ENCODE measurements around the gene ADGRD1.

Gene ADGRD1

GRCh38 chr12:131164096-131164872 is 210.6 kb downstream of the ADGRD1 start:
- TF ChIP-seq, protein P1, sequence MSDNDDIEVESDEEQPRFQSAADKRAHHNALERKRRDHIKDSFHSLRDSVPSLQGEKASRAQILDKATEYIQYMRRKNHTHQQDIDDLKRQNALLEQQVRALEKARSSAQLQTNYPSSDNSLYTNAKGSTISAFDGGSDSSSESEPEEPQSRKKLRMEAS (IDR thresholded peaks at IDR 0.05; ENCODE audit: low read depth, low read length): no peak
- TF ChIP-seq POLR2A (IDR thresholded peaks at IDR 0.05; ENCODE audit: extremely low read depth, insufficient read length) (no peak), MYC (IDR thresholded peaks at IDR 0.05; ENCODE audit: low read depth, low read length) (no peak)
- TF ChIP-seq, protein P2, sequence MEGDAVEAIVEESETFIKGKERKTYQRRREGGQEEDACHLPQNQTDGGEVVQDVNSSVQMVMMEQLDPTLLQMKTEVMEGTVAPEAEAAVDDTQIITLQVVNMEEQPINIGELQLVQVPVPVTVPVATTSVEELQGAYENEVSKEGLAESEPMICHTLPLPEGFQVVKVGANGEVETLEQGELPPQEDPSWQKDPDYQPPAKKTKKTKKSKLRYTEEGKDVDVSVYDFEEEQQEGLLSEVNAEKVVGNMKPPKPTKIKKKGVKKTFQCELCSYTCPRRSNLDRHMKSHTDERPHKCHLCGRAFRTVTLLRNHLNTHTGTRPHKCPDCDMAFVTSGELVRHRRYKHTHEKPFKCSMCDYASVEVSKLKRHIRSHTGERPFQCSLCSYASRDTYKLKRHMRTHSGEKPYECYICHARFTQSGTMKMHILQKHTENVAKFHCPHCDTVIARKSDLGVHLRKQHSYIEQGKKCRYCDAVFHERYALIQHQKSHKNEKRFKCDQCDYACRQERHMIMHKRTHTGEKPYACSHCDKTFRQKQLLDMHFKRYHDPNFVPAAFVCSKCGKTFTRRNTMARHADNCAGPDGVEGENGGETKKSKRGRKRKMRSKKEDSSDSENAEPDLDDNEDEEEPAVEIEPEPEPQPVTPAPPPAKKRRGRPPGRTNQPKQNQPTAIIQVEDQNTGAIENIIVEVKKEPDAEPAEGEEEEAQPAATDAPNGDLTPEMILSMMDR (IDR thresholded peaks at IDR 0.05; ENCODE audit: low read depth, low read length): no peak
- H3K4me3 ChIP-seq (ENCODE audit: low read depth, low read length): no peak overlapping the region
- peak; percentile 26 for DNase-seq (ENCODE audit: low read depth)

DNA sequence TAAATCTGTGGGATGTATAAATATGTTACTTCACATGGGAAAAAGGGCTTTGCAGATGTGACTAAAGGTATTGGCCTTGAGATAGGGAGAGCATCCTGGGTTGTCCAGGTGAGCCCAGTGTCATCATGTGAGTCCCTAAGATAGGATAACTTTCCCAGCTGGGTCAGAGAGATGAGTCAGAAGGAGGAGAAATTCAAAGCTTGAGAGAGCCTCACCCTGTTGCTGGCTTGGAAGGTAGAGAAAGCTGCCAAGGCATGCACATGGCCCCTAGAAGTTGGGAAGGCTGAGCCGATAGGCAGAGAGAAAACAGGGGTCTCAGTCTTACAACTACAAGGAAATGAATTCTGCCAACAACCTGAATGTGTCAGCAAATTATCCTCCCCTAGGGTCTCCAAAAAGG is 213.0 kb downstream of the ADGRD1 start:
- no peak for DNase-seq (ENCODE audit: low read depth)
- TF ChIP-seq, protein P1 (IDR thresholded peaks at IDR 0.05; ENCODE audit: low read depth, low read length): no peak
- no peak for TF ChIP-seq POLR2A (IDR thresholded peaks at IDR 0.05; ENCODE audit: extremely low read depth, insufficient read length)
- TF ChIP-seq, protein P2 (IDR thresholded peaks at IDR 0.05; ENCODE audit: low read depth, low read length): no peak
- TF ChIP-seq MYC (IDR thresholded peaks at IDR 0.05; ENCODE audit: low read depth, low read length): no peak
- no peak overlapping the region for H3K4me3 ChIP-seq (ENCODE audit: low read depth, low read length)

- TF ChIP-seq, protein P1 (IDR thresholded peaks at IDR 0.05; ENCODE audit: low read depth, low read length): no peak
- TF ChIP-seq, protein P2 (IDR thresholded peaks at IDR 0.05; ENCODE audit: low read depth, low read length): no peak
- TF ChIP-seq POLR2A (IDR thresholded peaks at IDR 0.05; ENCODE audit: extremely low read depth, insufficient read length): no peak
- TF ChIP-seq MYC (IDR thresholded peaks at IDR 0.05; ENCODE audit: low read depth, low read length): no peak
- no peak overlapping the region for H3K4me3 ChIP-seq (ENCODE audit: low read depth, low read length)
- DNase-seq (ENCODE audit: low read depth): no peak
These were observed 213.6 kb downstream of the ADGRD1 start for GRCh38 chr12:131167334-131167733.

- TF ChIP-seq, protein P1 (IDR thresholded peaks at IDR 0.05; ENCODE audit: low read depth, low read length): no peak
- TF ChIP-seq, protein P2 (IDR thresholded peaks at IDR 0.05; ENCODE audit: low read depth, low read length): no peak
- no peak for TF ChIP-seq POLR2A (IDR thresholded peaks at IDR 0.05; ENCODE audit: extremely low read depth, insufficient read length)
- TF ChIP-seq MYC (IDR thresholded peaks at IDR 0.05; ENCODE audit: low read depth, low read length): no peak
- no peak overlapping the region for H3K4me3 ChIP-seq (ENCODE audit: low read depth, low read length)
- no peak for DNase-seq (ENCODE audit: low read depth)
These were observed 217.3 kb downstream of the ADGRD1 start for GRCh38 chr12:131171029-131171428.

GRCh38 chr12:131174901-131175300 is 221.2 kb downstream of the ADGRD1 start:
- H3K4me3 ChIP-seq (ENCODE audit: low read depth, low read length): no peak overlapping the region
- DNase-seq (ENCODE audit: low read depth): no peak
- TF ChIP-seq POLR2A (IDR thresholded peaks at IDR 0.05; ENCODE audit: extremely low read depth, insufficient read length): no peak
- TF ChIP-seq, protein P2 (IDR thresholded peaks at IDR 0.05; ENCODE audit: low read depth, low read length): no peak
- TF ChIP-seq MYC (IDR thresholded peaks at IDR 0.05; ENCODE audit: low read depth, low read length): no peak
- TF ChIP-seq, protein P1 (IDR thresholded peaks at IDR 0.05; ENCODE audit: low read depth, low read length): no peak

All from NB4 (cell line).